Omental fat pad (tissue), 4 donors: Measurements from ENCODE around the gene SAMD4A. TPM values are rescaled to one million over a fixed set of nuclear protein-coding genes. Genes with fewer than 3 reads are reported as not detected.

Experiments used
- ATAC-seq: fragments of 150-250 bp; one replicate; pipeline ENCODE4 v1.9.1; 2016; ENCODE audit warnings: mild to moderate bottlenecking, moderate library complexity; ENCODE audit not compliant: low FRiP score
- DNase-seq: peaks from one replicate; pipeline ENCODE4 v3.0.0-alpha.2; 2019; ENCODE audit warnings: low spot score
- CTCF ChIP-seq, 3 donors: fragments of 450-650 bp; IDR thresholded peaks; one replicate each; pipeline ENCODE4 v1.5.1; 2016 to 2017; ENCODE audit warnings: antibody characterized with exemption in 3 of 3, mild to moderate bottlenecking in 3 of 3, moderate library complexity in 2 of 3
- total RNA-seq, 4 donors: library from RNA; depleted of rRNA; stranded (reverse); fragments of >200 nt; gene quantifications; one replicate each; pipeline ENCODE4 v1.1.0, GENCODE V29; 2016

Gene SAMD4A
- total RNA-seq, 4 donors from 2014 or later = 33.9 to 116 (median 38.3) TPM

- TF ChIP-seq CTCF (IDR thresholded peaks at IDR 0.05) = no peak
- DNase-seq (no peak), ATAC-seq (no peak)
Measured at GRCh38 chr14:54803396-54803795, 236.5 kb downstream of the SAMD4A start.

- TF ChIP-seq CTCF (IDR thresholded peaks at IDR 0.05) = no peak
- no peak for DNase-seq
- no peak for ATAC-seq
Measured at GRCh38 chr14:54803926-54804537, 237.1 kb downstream of the SAMD4A start.

- ATAC-seq (no peak), DNase-seq (no peak)
- TF ChIP-seq CTCF (IDR thresholded peaks at IDR 0.05) = no peak
Measured at GRCh38 chr14:54804538-54805041, 237.7 kb downstream of the SAMD4A start.

- DNase-seq (no peak), ATAC-seq (no peak)
- no peak for TF ChIP-seq CTCF (IDR thresholded peaks at IDR 0.05)
Measured at GRCh38 chr14:54805070-54805444, 238.1 kb downstream of the SAMD4A start.

GRCh38 chr14:54805445-54806322 lies 238.8 kb downstream of the SAMD4A start:
- peak; percentile 88 for ATAC-seq
- DNase-seq = peak; percentile 83
- TF ChIP-seq CTCF (IDR thresholded peaks at IDR 0.05) = peak in 2 of 3 donors; percentile 73 to 81

GRCh38 chr14:54806616-54807015 lies 239.7 kb downstream of the SAMD4A start:
- no peak for TF ChIP-seq CTCF (IDR thresholded peaks at IDR 0.05)
- ATAC-seq (no peak), DNase-seq (no peak)
